ENCODE data around the gene CDK5RAP1.

DNA sequence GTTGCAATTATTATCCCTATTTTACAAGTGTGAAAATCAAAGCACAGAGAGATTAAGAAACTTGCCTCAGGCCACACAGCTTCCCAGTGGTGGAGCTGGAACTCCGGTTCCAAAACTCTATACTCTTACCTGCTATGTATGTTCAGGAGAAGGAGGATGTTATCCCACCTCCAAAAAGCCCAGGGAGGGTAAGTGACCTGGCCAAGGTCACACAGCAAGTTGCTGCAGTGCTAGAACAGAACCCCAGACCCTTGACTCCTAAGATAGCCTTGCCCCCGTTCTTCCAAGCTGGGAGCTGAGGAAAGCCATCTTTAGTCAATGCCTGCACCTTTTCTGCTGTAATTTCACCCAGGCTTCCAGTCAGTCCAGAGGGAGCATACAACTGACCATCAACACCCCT, 76.0 kb downstream of the CDK5RAP1 start:
- TF ChIP-seq RXRA (IDR thresholded peaks at IDR 0.05) (no peak), RAD21 (IDR thresholded peaks at IDR 0.05) (no peak), TAF1 (conservative IDR thresholded peaks at IDR 0.05) (no peak), YY1 (IDR thresholded peaks at IDR 0.05) (no peak), FOXA1 (IDR thresholded peaks at IDR 0.05) (no peak), GABPA (IDR thresholded peaks at IDR 0.05 in 1 of 2, conservative IDR thresholded peaks at IDR 0.05 in 1 of 2) (no peak), HNF4A (conservative IDR thresholded peaks at IDR 0.05) (no peak), JUND (IDR thresholded peaks at IDR 0.05) (no peak), SP1 (IDR thresholded peaks at IDR 0.05) (no peak)
- TF ChIP-seq, protein P1, sequence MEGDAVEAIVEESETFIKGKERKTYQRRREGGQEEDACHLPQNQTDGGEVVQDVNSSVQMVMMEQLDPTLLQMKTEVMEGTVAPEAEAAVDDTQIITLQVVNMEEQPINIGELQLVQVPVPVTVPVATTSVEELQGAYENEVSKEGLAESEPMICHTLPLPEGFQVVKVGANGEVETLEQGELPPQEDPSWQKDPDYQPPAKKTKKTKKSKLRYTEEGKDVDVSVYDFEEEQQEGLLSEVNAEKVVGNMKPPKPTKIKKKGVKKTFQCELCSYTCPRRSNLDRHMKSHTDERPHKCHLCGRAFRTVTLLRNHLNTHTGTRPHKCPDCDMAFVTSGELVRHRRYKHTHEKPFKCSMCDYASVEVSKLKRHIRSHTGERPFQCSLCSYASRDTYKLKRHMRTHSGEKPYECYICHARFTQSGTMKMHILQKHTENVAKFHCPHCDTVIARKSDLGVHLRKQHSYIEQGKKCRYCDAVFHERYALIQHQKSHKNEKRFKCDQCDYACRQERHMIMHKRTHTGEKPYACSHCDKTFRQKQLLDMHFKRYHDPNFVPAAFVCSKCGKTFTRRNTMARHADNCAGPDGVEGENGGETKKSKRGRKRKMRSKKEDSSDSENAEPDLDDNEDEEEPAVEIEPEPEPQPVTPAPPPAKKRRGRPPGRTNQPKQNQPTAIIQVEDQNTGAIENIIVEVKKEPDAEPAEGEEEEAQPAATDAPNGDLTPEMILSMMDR (IDR thresholded peaks at IDR 0.05; ENCODE audit: low read depth, low read length, missing input control): no peak
- TF ChIP-seq, protein P2, sequence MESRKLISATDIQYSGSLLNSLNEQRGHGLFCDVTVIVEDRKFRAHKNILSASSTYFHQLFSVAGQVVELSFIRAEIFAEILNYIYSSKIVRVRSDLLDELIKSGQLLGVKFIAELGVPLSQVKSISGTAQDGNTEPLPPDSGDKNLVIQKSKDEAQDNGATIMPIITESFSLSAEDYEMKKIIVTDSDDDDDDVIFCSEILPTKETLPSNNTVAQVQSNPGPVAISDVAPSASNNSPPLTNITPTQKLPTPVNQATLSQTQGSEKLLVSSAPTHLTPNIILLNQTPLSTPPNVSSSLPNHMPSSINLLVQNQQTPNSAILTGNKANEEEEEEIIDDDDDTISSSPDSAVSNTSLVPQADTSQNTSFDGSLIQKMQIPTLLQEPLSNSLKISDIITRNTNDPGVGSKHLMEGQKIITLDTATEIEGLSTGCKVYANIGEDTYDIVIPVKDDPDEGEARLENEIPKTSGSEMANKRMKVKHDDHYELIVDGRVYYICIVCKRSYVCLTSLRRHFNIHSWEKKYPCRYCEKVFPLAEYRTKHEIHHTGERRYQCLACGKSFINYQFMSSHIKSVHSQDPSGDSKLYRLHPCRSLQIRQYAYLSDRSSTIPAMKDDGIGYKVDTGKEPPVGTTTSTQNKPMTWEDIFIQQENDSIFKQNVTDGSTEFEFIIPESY (IDR thresholded peaks at IDR 0.05): no peak
- TF ChIP-seq, protein P3, sequence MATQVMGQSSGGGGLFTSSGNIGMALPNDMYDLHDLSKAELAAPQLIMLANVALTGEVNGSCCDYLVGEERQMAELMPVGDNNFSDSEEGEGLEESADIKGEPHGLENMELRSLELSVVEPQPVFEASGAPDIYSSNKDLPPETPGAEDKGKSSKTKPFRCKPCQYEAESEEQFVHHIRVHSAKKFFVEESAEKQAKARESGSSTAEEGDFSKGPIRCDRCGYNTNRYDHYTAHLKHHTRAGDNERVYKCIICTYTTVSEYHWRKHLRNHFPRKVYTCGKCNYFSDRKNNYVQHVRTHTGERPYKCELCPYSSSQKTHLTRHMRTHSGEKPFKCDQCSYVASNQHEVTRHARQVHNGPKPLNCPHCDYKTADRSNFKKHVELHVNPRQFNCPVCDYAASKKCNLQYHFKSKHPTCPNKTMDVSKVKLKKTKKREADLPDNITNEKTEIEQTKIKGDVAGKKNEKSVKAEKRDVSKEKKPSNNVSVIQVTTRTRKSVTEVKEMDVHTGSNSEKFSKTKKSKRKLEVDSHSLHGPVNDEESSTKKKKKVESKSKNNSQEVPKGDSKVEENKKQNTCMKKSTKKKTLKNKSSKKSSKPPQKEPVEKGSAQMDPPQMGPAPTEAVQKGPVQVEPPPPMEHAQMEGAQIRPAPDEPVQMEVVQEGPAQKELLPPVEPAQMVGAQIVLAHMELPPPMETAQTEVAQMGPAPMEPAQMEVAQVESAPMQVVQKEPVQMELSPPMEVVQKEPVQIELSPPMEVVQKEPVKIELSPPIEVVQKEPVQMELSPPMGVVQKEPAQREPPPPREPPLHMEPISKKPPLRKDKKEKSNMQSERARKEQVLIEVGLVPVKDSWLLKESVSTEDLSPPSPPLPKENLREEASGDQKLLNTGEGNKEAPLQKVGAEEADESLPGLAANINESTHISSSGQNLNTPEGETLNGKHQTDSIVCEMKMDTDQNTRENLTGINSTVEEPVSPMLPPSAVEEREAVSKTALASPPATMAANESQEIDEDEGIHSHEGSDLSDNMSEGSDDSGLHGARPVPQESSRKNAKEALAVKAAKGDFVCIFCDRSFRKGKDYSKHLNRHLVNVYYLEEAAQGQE (IDR thresholded peaks at IDR 0.05): no peak
- TF ChIP-seq, protein P4, sequence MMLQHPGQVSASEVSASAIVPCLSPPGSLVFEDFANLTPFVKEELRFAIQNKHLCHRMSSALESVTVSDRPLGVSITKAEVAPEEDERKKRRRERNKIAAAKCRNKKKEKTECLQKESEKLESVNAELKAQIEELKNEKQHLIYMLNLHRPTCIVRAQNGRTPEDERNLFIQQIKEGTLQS (IDR thresholded peaks at IDR 0.05): no peak
- TF ChIP-seq, protein P5, sequence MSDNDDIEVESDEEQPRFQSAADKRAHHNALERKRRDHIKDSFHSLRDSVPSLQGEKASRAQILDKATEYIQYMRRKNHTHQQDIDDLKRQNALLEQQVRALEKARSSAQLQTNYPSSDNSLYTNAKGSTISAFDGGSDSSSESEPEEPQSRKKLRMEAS (IDR thresholded peaks at IDR 0.05): no peak

Measured in liver (tissue), 3 donors.